AG20443 (cell line): ENCODE results near the gene RPL14.
"Not testable (repeated sequence)": the region's sequence is repeated elsewhere in the genome, so short reads cannot be mapped to it uniquely, and the experiment has no call there.

Source experiments
- DNase-seq: peaks from one replicate; pipeline ENCODE4 v3.0.0; 2012; ENCODE audit warnings: low spot score, mixed read lengths

Gene RPL14

DNA sequence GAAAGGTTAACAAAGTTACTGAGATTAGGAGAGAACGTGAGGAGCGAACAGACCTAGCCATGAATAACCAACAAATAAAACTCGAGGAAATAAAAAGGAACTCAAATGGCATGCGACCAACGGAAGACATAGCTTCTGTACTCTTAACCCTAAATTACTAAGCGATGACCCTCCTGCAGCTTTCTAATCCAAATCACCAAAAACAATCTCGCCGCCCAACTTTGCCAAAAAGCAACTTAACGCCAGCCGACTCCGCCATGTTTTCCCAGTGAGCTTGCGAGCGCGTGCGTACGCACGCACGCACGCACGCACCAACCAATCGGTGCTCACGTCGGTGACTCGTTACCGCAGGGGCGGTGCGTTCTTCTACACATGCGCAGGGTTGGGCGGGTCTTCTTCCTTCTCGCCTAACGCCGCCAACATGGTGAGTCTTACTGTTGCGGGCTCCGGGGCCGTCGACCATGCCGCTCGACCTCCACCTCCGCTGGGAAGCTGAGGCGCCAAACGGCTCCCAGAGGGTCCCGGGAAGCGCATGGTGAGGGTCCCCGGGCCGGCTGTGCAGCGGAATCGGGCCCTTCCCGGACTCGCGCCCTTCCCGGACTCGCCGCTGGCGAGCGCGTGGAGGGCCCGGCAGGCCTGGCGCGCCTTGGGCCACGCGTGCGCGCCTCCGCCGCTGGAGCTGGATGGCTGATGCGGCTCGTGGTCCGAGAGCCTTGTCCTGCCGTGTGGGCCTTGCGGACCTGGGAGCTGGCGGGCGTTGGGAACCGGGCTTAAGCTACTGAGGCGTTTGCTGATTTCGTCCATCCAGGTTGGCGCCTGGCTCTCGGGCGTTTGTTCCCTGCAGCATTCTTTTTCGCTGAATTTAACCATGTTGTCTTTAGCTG lies at the start of gene RPL14:
TSS of gene RPL14 (plus strand) at position 400 of the 884 bp plus-strand sequence. CDS start at position 533, 133 bp downstream.
- peak; percentile 97 for DNase-seq

DNA sequence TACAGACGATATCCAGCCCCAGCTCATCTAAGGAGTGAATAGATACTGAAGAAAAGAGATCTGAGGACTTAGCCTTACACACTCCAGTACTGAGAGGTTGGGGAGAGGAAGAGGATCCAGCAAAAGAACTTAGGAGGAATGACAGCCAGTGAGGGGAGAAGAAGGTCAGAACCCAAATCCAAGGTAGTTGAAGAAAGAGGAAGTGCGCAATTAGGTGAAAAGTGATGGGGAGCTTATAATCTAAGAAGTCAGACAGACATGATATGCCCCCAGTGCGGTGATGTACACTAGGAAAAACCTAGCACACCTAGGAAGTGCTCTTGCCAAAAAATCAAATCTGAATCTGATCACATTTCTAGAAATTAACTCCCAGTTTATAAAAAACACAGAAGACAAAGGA lies 49.5 kb upstream of the RPL14 start:
- DNase-seq, result no peak

DNA sequence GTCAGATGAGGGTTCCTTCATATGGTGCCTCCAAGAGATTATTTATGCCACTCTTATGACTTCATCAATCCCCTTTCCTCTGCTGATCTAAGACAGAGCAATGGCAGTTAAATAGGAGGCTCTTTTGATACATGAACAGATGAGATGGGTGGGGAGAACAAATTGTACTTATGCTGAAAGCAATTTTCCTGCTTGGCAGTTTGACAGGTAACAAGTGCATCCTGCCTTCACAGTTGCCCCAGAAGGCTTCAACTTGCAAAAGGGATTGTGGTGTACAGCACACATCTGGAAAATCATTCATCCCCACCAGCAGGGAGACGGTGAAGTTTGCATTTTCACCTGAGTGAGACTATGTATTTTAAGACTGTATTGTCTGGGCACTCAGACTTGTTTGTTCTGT lies 42.9 kb upstream of the RPL14 start:
- no peak for DNase-seq

DNA sequence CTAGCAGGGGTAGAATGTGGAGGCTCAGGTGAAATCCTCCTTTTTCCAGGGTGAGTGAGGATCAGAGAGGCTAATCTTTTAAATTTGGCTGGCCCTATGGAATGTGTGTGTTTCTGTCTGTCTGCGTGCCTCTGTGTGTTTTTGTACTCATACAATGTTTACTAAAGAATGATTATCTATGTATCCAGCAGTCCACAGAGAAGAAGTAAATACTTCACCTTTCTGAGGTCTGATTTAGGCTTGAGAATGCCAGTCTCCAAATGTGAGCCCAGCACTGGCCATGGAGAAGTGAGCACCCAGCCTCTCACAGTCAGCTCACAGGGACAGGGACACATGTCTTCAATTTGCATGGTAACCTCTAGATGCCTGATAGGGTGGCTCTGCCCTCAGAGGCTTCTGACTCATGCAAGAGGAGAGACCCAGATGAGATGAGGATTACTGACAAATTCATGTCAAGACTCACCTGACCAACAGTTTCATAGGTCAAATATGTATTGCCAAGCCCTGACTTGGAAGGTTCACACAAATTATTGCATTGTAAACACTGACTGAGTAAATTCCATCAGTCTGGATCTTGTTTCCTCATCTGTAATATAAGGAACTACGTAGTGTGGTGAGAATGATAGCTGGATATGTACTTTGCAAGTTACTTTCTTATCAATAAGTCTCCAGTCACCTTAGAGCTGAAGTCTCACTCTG lies 39.1 kb upstream of the RPL14 start:
- no peak for DNase-seq

GRCh38 chr3:40422861-40423260 lies 34.3 kb upstream of the RPL14 start:
- no peak for DNase-seq

GRCh38 chr3:40427045-40427669 lies 30.0 kb upstream of the RPL14 start:
- DNase-seq, result no peak

DNA sequence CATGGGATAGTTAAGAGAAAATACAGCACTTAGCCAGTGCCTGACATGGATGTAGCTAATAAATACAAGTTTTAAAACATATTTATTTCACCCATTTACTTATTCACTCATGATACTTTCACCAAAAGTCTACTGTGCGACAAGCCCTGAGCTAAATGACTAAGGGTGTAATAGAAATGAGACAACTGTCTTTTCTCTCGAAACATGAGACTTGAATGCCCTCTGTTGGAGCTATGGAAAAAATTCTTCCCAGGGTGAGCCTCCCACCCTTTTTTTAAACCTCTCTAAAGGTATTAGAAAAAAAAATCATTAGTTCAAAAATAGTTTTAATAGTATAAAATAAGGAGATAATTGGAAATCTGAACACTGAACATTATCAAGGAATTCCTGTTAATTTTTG lies 24.3 kb upstream of the RPL14 start:
- no peak for DNase-seq

DNA sequence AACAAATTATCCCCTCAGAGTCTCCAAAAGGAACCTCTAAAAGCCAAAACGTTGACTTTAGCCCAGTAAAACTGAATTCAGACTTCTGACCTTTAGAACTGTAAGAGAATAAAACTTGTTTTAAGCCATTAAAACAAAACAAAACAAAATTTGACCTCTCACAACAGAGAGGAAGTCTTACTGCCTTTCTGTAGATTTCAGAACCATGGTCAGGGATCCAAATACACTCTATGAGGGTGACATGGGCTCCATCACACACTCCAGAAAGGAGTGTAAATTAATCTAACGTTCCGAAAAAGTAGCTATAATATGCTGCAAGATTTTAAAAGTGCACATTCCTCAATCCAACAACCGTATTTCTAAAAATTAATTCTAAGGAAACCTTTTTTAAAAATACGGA lies 19.2 kb upstream of the RPL14 start:
- no peak for DNase-seq

GRCh38 chr3:40445062-40445461 lies 12.1 kb upstream of the RPL14 start:
- DNase-seq, result no peak

GRCh38 chr3:40445880-40446279 lies 11.3 kb upstream of the RPL14 start:
- DNase-seq, result no peak

GRCh38 chr3:40450438-40450837 lies 6.7 kb upstream of the RPL14 start:
- DNase-seq, result no peak

DNA sequence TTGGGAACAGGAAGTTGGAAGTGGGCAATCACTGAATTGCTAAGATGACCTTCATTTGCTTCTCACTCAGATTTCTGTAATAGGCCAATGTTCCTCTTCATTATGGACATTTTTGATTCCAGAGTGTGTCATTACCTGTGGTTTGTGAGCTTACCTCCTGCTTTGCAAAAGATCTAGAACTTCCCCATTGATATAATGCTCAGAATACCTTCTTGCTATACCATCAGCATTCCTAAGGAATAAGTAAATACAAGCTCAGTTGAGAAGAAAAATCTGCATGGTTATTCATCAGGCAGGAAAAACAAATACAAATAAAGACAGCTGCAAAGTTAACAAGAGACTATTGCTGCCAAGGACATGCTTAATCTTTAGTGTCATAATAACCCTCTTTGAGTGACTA lies 5.6 kb upstream of the RPL14 start:
- DNase-seq, result no peak

DNA sequence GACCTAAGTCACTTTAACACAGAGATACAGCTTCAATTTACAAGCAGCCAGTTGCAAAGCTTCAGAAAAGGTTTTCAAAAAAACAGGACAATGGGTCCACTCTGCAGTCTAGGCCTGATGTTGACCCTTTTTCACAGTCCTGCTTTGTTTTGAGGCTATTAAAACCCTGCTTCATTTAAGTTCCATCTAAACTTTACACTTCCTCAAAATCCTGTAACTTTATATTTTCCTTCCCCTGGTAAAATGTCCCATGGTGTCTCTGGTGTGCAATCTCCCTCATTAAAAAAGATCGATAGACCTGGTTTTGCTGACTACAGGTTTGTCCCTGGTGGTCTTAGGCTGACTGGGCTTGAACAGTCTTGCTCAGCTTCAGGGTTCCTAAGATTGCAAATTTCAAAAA lies 5.1 kb upstream of the RPL14 start:
- DNase-seq, result no peak

- DNase-seq, result no peak
These were observed 4.6 kb upstream of the RPL14 start for GRCh38 chr3:40452562-40452875.

DNA sequence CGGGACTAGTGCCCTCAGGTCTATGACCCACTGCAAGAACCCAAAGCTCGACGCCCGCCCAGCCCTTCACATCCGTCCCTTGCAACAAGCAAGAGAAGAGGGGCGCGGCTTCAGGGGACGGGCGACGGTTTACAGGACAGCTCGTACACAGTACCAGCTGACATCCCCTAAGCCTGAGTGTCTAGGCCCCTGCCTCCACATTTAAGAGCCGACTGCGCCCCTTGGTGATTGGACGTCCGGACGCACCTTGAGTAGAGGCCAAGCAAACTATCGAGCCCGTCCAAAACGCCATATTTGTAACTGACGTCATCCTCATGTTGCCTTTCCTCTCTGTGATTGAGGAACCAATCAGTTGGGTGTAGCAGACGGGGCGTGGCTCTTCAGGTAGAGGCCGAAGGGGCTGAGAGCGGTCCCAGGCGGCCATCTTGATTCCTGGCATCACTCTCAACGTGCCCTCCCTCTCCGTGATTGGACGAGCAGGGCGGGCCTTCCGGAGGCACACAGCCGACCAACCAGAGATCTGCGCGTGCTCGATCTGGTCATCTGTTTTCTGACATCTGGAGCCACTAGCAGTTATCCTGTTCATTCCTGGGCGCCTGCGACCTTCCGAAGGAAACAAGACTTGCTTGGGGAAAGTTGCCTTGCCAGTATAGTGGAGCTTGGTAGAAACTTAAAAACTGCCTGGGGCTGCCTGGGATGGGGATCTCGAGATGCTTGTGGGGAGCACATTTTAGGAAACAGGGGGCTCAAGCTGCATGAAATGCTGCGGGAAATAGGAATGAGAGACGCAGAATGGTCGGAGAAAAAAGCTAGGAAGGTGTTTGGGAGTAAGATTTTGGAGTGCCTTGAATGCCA lies 4.0 kb upstream of the RPL14 start:
- peak; percentile 98 for DNase-seq

- DNase-seq, result no peak
These were observed 3.2 kb upstream of the RPL14 start for GRCh38 chr3:40453933-40454332.

- no peak for DNase-seq
These were observed 1.8 kb upstream of the RPL14 start for GRCh38 chr3:40455328-40455727.

DNA sequence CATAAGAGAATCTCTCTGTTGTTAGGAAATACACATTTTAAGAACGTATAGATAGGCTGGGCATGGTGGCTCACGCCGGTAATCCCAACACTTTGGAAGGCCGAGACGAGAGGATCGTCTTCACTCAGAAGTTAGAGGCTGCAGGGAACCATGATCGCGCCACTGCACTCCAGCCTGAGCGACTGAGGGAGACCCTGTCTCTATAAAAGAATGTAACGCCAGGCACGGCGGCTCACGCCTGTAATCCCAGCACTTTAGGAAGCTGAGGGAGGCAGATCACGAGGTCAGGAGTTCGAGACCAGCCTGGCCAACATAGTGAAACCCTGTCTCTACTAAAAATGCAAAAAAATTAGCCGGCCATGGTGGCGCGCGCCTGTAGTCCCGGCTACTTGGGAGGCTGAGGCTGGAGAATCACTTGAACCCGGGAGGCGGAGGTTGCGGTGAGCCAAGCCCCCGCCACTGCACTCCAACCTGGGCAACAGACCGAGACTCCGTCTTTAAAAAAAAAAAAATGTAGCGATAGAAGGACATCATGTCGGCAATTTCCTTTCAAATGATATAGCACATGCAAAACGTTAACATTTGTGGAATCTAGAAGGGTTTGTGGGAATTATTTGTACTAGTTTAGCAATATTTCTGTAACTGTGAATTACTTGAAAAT lies 730 bp upstream of the RPL14 start:
- DNase-seq, result no peak

GRCh38 chr3:40458473-40458872 lies 1.3 kb downstream of the RPL14 start:
- no peak for DNase-seq

- not testable (repeated sequence) for DNase-seq
These were observed 3.3 kb downstream of the RPL14 start for GRCh38 chr3:40460481-40460880.

- DNase-seq, result no peak
These were observed 4.0 kb downstream of the RPL14 start for GRCh38 chr3:40461161-40461560.

DNA sequence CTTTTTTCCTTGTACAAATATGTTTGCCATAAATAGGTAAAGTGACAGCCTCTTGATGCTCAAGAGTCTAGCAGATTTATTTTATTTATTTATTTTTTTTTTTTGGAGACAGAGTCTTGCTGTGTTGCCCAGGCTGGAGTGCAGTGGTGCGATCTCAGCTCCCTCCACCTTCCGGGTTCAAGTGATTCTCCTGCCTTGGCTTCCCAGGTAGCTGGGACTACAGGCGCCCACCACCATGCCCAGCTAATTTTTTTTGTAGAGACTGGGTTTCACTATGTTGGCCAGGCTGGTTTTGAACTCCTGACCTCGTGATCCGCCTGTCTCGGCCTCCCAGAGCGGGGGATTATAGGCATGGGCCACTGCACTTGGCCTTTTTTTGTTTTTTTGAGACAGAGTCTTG lies 5.7 kb downstream of the RPL14 start:
- not testable (repeated sequence) for DNase-seq
